PFSK-1 (cell line): Measurements from ENCODE around the gene NKAIN2.

Experiments used
- FOXP2 ChIP-seq: optimal IDR thresholded peaks from 2 replicates; pipeline ENCODE3; 2011; ENCODE audit warnings: borderline replicate concordance, control low read depth, inconsistent platforms; ENCODE audit not compliant: insufficient read depth; ENCODE audit errors: extremely low read length, extremely low read depth
- POLR2AphosphoS5 ChIP-seq: IDR thresholded peaks from 2 replicates; pipeline ENCODE4 v1.6.1; 2012; ENCODE audit warnings: low read depth, mild to moderate bottlenecking, control low read depth, low read length, moderate library complexity
- SIN3A ChIP-seq: IDR thresholded peaks from 2 replicates; pipeline ENCODE4 v1.6.1; 2012; ENCODE audit warnings: mild to moderate bottlenecking, low read length, moderate library complexity, borderline replicate concordance; ENCODE audit not compliant: insufficient read depth
- TAF1 ChIP-seq: IDR thresholded peaks from 2 replicates; pipeline ENCODE4 v1.6.1; 2012; ENCODE audit warnings: low read length, control low read depth, borderline replicate concordance; ENCODE audit not compliant: insufficient read depth
- TF ChIP-seq, protein P1 (sequence below), 2 experiments: IDR thresholded peaks; 2 replicates each; pipeline versions ENCODE4 v1.6.1 to v1.8.0; 2011 to 2012; ENCODE audit warnings: low read depth in 2 of 2, low read length in 2 of 2, control low read depth in 1 of 2, inconsistent platforms in 1 of 2, mild to moderate bottlenecking in 1 of 2, moderate library complexity in 1 of 2; ENCODE audit not compliant: insufficient read depth in 1 of 2

The NKAIN2 gene

DNA sequence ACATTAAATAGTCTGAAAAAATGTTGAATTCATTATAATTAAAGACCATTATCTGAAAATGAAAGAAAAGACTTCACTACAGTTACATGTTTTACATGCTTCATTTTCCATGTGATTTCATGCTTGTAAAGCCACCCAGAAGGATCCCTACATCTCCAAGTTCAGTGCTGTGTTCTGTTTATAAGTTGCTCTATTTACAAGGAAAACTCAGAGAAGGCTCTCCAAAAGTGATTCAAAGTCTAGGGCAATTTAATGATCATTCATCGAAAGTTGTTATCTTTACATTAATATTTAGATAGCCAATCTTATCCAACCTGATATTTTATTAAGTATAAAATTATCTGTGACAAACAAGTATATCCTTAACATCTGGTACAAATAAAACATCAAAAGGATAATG lies 663.7 kb downstream of the NKAIN2 start:
- TF ChIP-seq FOXP2 (no peak), POLR2AphosphoS5 (no peak), SIN3A (no peak), TAF1 (no peak)
- TF ChIP-seq, protein P1, sequence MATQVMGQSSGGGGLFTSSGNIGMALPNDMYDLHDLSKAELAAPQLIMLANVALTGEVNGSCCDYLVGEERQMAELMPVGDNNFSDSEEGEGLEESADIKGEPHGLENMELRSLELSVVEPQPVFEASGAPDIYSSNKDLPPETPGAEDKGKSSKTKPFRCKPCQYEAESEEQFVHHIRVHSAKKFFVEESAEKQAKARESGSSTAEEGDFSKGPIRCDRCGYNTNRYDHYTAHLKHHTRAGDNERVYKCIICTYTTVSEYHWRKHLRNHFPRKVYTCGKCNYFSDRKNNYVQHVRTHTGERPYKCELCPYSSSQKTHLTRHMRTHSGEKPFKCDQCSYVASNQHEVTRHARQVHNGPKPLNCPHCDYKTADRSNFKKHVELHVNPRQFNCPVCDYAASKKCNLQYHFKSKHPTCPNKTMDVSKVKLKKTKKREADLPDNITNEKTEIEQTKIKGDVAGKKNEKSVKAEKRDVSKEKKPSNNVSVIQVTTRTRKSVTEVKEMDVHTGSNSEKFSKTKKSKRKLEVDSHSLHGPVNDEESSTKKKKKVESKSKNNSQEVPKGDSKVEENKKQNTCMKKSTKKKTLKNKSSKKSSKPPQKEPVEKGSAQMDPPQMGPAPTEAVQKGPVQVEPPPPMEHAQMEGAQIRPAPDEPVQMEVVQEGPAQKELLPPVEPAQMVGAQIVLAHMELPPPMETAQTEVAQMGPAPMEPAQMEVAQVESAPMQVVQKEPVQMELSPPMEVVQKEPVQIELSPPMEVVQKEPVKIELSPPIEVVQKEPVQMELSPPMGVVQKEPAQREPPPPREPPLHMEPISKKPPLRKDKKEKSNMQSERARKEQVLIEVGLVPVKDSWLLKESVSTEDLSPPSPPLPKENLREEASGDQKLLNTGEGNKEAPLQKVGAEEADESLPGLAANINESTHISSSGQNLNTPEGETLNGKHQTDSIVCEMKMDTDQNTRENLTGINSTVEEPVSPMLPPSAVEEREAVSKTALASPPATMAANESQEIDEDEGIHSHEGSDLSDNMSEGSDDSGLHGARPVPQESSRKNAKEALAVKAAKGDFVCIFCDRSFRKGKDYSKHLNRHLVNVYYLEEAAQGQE (IDR thresholded peaks at IDR 0.05; ENCODE audit: insufficient read depth in 1 of 2, low read depth in 2 of 2, low read length in 2 of 2): no peak

DNA sequence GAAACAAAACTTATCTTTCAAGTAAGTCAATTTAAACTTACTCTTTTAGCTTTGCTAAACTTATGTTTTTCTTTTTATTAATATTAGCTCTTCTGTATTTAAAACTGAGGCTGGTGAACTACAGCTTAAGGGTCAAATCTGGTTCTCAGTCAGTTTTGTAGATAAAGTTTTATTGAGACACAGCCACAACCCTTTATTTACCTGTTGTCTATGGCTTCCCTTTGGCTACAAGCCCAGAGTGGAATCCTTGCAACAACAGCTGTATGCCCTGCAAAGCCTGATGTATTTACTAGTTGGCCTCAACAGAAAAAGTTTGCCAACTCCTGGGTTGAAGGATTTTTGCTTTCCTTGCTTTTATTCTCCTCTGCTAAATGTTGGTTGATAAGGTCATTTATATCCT lies 667.1 kb downstream of the NKAIN2 start:
- TF ChIP-seq POLR2AphosphoS5 (no peak), TAF1 (no peak), SIN3A (no peak), FOXP2 (no peak)
- TF ChIP-seq, protein P1 (IDR thresholded peaks at IDR 0.05; ENCODE audit: insufficient read depth in 1 of 2, low read depth in 2 of 2, low read length in 2 of 2): no peak

DNA sequence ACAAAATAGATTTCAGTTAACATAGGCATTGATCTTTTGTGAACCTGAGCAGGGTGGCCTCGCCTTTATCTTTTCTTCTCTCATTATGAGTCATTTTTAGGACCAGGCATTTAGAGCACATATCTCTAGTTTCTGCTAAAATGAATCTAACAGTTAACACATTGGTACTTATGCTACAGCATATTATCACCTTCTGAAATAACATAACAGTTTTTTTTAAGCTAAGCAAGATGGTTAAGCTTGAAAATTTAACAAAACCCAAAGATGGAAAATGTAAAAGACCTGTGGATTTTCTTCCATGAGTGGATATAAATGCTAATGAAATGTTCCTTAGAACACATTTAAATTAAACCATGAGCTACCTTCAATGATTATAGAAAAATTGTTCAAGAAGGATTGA lies 671.5 kb downstream of the NKAIN2 start:
- TF ChIP-seq POLR2AphosphoS5: no peak
- no peak for TF ChIP-seq TAF1
- TF ChIP-seq SIN3A: no peak
- no peak for TF ChIP-seq FOXP2
- TF ChIP-seq, protein P1 (IDR thresholded peaks at IDR 0.05; ENCODE audit: insufficient read depth in 1 of 2, low read depth in 2 of 2, low read length in 2 of 2): no peak

DNA sequence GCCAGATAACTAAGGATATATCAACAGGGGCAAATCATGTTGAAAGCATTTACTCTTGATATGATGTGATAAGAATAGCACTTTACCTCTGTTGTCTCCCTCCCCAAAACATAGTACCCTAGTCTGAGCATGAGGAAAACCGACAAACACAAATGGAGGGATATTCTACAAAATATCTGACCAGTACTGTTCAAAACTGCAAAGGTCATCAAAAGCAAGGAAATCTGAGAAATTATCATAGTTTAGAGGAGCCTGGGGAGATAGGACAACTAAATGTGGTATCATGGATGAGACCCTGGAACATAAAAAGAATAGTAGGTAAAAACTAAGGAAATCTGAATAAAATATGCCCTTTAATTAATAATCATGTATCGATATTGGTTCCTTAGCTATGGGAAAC lies 675.2 kb downstream of the NKAIN2 start:
- TF ChIP-seq SIN3A (no peak), POLR2AphosphoS5 (no peak), FOXP2 (no peak), TAF1 (no peak)
- TF ChIP-seq, protein P1 (IDR thresholded peaks at IDR 0.05; ENCODE audit: insufficient read depth in 1 of 2, low read depth in 2 of 2, low read length in 2 of 2): no peak

DNA sequence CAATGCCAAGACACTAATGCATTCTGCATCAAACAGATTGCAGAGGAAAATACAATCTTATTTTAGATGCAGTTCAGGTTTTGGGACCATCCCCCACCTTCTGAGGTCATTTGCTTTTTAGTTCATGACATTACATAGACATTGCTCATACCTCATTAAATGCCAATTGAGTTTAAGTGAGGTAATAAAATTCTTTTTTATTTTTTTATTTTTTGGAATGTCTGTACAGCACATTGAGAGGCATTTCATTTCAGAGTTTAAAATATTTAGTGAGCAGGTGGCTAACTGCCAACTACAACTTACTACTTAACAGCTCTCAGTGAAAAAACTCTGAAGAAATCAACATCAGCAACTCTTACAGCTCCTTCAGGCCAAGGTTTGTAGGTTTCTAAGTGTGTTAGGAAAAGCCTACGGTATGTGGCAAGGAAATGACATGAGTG lies 676.3 kb downstream of the NKAIN2 start:
- TF ChIP-seq POLR2AphosphoS5: no peak
- TF ChIP-seq, protein P1 (IDR thresholded peaks at IDR 0.05; ENCODE audit: insufficient read depth in 1 of 2, low read depth in 2 of 2, low read length in 2 of 2): no peak
- TF ChIP-seq FOXP2: no peak
- TF ChIP-seq SIN3A: no peak
- no peak for TF ChIP-seq TAF1
